ENCODE results near the gene ABR.

- TF ChIP-seq CTCF (IDR thresholded peaks at IDR 0.05), result no peak
- TF ChIP-seq ZFX (IDR thresholded peaks at IDR 0.05; ENCODE audit: borderline replicate concordance), result no peak
Measured at GRCh38 chr17:1032391-1032790, 147.4 kb downstream of the ABR start.

All from 22Rv1 (cell line).